Stimulated activated CD8-positive, alpha-beta memory T cell treated with anti-CD3 and anti-CD28 coated beads, Interleukin-4, amount 100 ng/mL, for 1 hour (primary cell): Measurements from ENCODE around the gene EMP3.
A peak's percentile ranks its signal among the peaks of the same experiment; 100 is the strongest.
"Not testable (repeated sequence)": the region's sequence is repeated elsewhere in the genome, so short reads cannot be mapped to it uniquely, and the experiment has no call there.

Source experiments
- DNase-seq, 2 donors: peaks; one replicate each; pipeline ENCODE4 v3.0.0-alpha.2; 2020; ENCODE audit warnings: low read depth in 2 of 2, low spot score in 1 of 2

EMP3 gene, protein sequence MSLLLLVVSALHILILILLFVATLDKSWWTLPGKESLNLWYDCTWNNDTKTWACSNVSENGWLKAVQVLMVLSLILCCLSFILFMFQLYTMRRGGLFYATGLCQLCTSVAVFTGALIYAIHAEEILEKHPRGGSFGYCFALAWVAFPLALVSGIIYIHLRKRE

GRCh38 chr19:48325265-48325910, at the start of gene EMP3:
Gene EMP3 (plus strand): TSS chr19:48325552. CDS start chr19:48326845, 1,293 bp downstream.
- DNase-seq = peak; percentile 67 to 83

DNA sequence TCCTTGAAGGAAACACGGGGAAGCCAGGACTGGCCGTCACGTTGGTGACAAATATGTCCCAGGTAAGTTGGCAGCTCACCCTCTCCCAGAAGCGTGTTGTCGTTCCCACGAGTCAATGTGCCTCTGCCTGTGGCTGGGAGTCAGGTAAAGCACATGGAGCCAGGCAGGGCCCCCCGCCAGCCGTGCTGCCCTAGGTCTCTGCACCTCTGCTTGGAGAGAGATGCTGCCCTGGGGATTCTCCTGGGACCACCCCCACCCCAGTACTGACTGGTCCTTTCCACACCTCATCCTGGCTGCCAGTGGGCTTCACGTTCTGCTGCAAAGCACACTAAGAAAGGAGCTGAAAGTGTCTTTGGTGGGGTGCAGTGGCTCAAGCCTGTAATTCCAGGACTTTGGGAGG, 45.6 kb upstream of the EMP3 start:
- no peak for DNase-seq

- DNase-seq = no peak
These were observed 41.4 kb upstream of the EMP3 start for GRCh38 chr19:48283908-48284307.

DNA sequence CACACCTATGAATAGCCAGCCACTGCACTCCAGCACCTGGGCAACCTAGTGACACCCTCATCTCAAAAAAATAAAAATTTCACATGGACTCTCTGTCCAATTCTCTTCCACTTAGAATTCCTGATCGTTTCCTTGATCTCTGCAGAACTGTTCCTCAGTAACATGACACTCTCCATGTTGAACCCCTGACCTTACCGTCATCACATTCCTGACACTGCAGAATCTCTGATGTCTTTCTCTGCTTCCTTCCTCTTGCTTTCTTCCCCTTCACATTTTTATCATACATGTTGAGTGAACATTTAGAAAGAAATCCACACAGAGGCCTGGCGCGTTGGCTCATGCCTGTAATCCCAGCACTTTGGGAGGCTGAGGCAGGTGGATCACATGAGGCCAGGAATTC, 40.5 kb upstream of the EMP3 start:
- DNase-seq = no peak

DNA sequence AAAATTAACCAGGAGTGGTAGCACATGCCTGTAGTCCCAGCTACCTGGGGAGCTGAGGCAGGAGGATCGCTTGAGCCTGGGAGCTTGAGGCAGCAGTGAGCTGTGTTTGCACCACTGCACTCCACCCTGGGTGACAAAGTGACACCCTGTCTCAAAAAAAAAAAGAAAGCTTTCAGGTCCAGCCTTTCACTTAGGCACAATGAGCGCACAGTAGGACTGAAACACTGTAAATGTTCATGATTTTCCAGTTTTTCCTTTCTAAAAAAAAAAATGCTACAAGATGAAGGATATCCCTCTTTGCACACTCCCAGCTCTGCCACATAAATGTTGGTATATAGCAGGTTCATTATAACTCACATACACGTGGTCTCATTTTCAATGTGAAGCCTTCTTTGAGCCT, 37.6 kb upstream of the EMP3 start:
- DNase-seq = no peak

- DNase-seq = no peak
These were observed 35.0 kb upstream of the EMP3 start for GRCh38 chr19:48290401-48290770.

DNA sequence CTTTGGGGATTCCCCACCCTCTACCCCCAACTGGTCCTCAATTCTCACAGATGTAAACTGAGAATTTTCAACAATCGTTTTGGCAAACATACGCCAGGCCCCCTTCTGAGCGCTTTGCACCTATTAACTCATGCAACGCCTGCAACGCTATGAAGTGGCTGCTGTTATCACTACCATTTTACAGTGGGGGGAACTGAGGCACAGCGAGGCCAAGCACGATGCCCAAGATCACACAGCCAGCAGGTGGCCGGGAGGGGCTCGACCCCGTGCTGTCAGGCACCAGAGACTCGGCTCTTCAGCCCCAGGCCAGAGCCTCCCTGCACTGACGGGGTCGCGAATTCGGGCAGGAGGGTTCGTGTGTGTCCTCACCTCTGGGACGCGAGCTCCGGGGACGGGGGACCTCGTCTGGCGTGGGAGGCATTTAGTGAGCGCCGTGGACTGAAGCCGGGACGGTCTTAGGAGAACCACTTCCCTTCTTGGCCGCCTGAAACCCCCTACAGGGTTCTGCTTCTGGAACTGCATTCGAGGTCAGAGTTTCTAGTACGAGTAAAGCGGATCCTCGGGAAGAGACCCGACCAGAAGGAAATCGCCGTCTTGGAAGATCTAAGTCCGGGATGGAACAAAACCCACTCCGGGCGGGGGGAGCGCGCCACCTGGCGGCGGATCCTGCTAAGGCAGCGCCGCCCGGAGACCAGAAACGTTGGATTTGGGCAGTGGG, 34.4 kb upstream of the EMP3 start:
- DNase-seq = peak; percentile 30 to 33

DNA sequence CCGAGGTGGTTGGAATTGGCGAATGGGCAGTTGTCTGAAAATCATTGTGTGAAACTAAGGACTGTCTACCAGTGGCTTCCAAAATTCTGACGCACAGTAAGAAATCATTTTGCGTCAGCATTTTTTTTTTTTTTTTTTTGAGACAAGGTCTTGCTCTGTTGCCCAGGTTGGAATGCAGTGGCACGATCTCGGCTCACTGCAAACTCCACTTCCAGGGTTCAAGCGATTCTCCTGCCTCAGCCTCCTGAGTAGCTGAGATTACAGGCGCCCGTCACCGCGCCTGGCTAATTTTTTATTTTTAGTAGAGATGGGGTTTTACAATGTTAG, 33.9 kb upstream of the EMP3 start:
- not testable (repeated sequence) for DNase-seq

GRCh38 chr19:48292798-48293197, 32.6 kb upstream of the EMP3 start:
- DNase-seq = no peak

GRCh38 chr19:48295458-48295857, 29.9 kb upstream of the EMP3 start:
- DNase-seq = no peak

DNA sequence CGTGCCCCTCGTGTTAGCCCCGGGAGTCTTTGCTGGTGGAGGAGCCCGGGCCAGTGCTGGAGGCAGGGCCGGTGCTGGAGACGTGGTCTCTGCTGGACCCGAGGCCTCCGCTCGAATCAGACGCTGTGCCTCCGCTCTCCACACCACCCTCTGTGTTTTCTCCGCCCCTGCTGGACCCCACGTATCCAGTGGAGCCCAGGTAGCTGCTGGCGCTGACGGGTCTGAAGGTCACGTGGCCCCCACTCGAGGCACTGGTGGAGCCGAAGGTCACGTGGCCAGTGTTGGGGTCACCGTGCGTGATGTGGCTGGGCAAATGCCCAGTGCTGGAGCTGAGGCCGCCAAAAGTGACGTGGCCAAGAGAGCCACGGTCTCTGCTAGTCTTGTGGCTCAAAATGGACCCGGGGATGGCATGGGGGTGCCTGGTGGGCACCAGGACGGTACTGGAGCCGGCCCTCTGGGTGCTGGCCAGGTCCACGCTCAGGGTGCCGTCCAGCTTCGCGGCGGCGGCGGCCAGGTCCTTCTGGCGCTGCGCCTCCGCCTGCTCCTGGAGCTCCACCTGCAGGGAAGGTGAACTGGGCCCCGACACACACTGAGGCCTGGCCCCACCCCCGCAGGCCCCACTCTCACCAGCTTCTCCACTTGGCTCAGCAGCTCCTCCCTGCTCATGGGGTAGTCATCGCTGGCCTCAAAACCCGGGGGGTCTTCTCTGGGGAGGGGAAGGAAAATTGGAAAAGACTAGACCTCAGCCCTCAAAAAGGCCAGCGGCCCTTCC, 28.2 kb upstream of the EMP3 start:
- DNase-seq = no peak

GRCh38 chr19:48297975-48298374, 27.4 kb upstream of the EMP3 start:
- no peak for DNase-seq

- no peak for DNase-seq
These were observed 23.3 kb upstream of the EMP3 start for GRCh38 chr19:48301886-48302599.

DNA sequence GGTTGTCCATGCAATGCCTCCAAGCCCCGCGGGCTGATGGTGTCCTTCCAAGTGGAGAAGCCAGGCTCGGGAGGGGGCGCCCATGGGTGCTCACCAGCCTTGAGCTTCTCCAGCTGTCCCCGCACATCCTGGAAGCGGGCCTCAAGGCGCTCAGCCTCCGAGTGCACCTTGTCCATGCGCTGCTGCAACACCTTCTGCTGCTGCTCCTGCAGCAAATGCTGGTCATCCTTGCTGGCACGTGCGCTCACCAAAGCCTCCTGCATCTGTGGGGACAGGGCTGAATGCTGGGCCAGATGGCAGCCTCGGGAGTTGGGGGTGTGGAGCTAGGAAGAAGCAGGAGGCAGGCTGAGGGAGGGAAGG, 22.8 kb upstream of the EMP3 start:
- DNase-seq = no peak

DNA sequence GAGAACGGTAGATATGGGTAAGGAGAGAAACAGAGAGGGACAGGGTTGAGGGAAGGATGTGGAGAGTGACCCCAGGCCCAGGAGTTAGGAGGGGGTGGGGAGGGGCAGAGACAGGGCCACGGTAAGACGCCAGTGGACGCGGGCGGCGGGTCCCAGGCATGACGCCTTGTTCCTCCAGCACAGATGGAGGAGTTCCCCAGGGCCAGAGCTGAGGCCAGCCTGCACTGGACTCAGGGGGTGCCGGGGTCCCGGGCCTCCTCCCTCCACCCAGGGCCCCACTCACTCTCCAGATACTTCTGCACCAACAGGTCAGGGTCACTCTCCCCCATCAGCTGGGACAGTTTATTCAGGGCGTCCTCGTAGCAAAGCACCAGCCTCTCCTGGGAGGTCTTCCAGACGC, 22.0 kb upstream of the EMP3 start:
- no peak for DNase-seq

- DNase-seq = no peak
These were observed 21.5 kb upstream of the EMP3 start for GRCh38 chr19:48303866-48304265.

- DNase-seq = no peak
These were observed 16.4 kb upstream of the EMP3 start for GRCh38 chr19:48308631-48309586.

- not testable (repeated sequence) for DNase-seq
These were observed 15.6 kb upstream of the EMP3 start for GRCh38 chr19:48309731-48310130.

DNA sequence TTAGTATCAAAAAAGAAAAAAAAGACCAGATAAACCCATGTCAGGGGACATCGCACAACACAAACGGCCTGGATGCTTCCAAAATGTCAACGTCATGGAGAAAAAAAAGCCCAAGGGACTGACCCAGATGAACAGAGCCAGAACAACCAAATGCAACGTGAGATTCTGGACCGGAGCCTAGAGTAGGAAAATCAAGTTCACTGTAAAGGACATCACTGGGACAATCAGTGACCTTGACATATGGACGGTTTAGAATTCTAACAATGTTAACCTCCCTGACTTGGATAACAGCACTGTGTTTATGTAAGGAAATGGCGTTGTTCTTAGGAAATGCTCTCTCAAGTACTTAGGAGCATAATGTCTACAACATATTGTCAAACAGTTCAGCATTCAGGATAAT, 15.1 kb upstream of the EMP3 start:
- no peak for DNase-seq

GRCh38 chr19:48311384-48311783, 14.0 kb upstream of the EMP3 start:
- DNase-seq = no peak
